IMR-90 (cell line): ENCODE results near the gene MAST3. TPM values are rescaled to one million over a fixed set of nuclear protein-coding genes. Genes with fewer than 3 reads are reported as not detected.

Experiments used
- ATAC-seq: fragments of 200-7000 bp; cut with Tn5 transposase; 2 replicates; pipeline ENCODE4 v1.9.1; 2020; ENCODE audit warnings: low read depth, mild to moderate bottlenecking, moderate library complexity
- BruUV-seq: library from RNA; stranded (reverse); fragments of 400-500 nt; replicated peaks from 2 replicates; lab custom pipeline; 2021; lab: Mats Ljungman, UMichigan
- CTCF ChIA-PET: fragments of 300-600 bp; formaldehyde crosslinking; extraction: SDS; loops from one replicate; lab custom pipeline; 2021; ENCODE audit warnings: antibody characterized with exemption; lab: Yijun Ruan, JAX
- POLR2A ChIA-PET: fragments of 300-600 bp; sonication (Branson Sonifier 250); formaldehyde crosslinking; loops from one replicate; lab custom pipeline; 2022; ENCODE audit warnings: antibody characterized with exemption; ENCODE audit not compliant: unreplicated experiment; lab: Charles Lee
- DNase-seq: peaks from one replicate; pipeline ENCODE4 v3.0.0; 2013
- H2AFZ ChIP-seq: replicated peaks from 2 replicates; pipeline ENCODE3; 2013; ENCODE audit warnings: low read length, mild to moderate bottlenecking; ENCODE audit not compliant: poor library complexity
- H2AK5ac ChIP-seq: 2 replicates; pipeline ENCODE4 v1.6.1; 2013; ENCODE audit warnings: low read depth, low read length, inconsistent platforms
- H2AK9ac ChIP-seq: replicated peaks from 2 replicates; pipeline ENCODE3; 2013; ENCODE audit warnings: mild to moderate bottlenecking, low read depth, low read length, moderate library complexity; ENCODE audit not compliant: poor library complexity
- H2BK120ac ChIP-seq: 2 replicates; pipeline ENCODE4 v1.6.1; 2013; ENCODE audit warnings: low read depth, low read length, inconsistent platforms
- H2BK15ac ChIP-seq: 3 replicates; pipeline ENCODE4 v1.6.1; 2013; ENCODE audit warnings: low read depth, low read length, inconsistent platforms
- H2BK20ac ChIP-seq: 2 replicates; pipeline ENCODE4 v1.6.1; 2013; ENCODE audit warnings: low read depth, mild to moderate bottlenecking, inconsistent platforms, low read length, moderate library complexity
- H2BK5ac ChIP-seq: 2 replicates; pipeline ENCODE4 v1.6.1; 2013; ENCODE audit warnings: mild to moderate bottlenecking, low read depth, low read length, inconsistent platforms; ENCODE audit not compliant: poor library complexity, severe bottlenecking
- H3K14ac ChIP-seq: replicated peaks from 2 replicates; pipeline ENCODE4 v1.6.1; 2013; ENCODE audit warnings: low read depth, low read length, inconsistent platforms
- H3K18ac ChIP-seq: 2 replicates; pipeline ENCODE4 v1.6.1; 2013; ENCODE audit warnings: low read depth, low read length, control low read depth
- H3K23ac ChIP-seq: 2 replicates; pipeline ENCODE4 v1.6.1; 2013; ENCODE audit warnings: low read depth, low read length, inconsistent platforms
- H3K27ac ChIP-seq: 2 replicates; pipeline ENCODE4 v1.5.1; 2013; ENCODE audit warnings: mild to moderate bottlenecking, control low read depth, low read length; ENCODE audit not compliant: insufficient read depth
- H3K27me3 ChIP-seq: 2 replicates; pipeline ENCODE4 v1.6.1; 2013; ENCODE audit warnings: low read length; ENCODE audit not compliant: control insufficient read depth, insufficient read depth
- H3K36me3 ChIP-seq: 2 replicates; pipeline ENCODE4 v1.6.1; 2013; ENCODE audit warnings: low read length, mixed read lengths; ENCODE audit not compliant: control insufficient read depth, insufficient read depth
- H3K4ac ChIP-seq: 2 replicates; pipeline ENCODE4 v1.6.1; 2013; ENCODE audit warnings: low read depth, low read length, inconsistent platforms
- H3K4me1 ChIP-seq: 2 replicates; pipeline ENCODE4 v1.6.1; 2013; ENCODE audit warnings: low read length, mixed read lengths; ENCODE audit not compliant: control insufficient read depth, insufficient read depth
- H3K4me2 ChIP-seq: 2 replicates; pipeline ENCODE4 v1.6.1; 2013; ENCODE audit warnings: low read depth, mild to moderate bottlenecking, control low read depth, low read length, moderate library complexity
- H3K4me3 ChIP-seq: 2 replicates; pipeline ENCODE4 v1.5.1; 2013; ENCODE audit warnings: low read depth, mild to moderate bottlenecking, control low read depth, low read length, moderate library complexity; ENCODE audit not compliant: insufficient read depth
- H3K56ac ChIP-seq: 2 replicates; pipeline ENCODE4 v1.6.1; 2013; ENCODE audit warnings: low read length, inconsistent platforms; ENCODE audit not compliant: insufficient read depth; ENCODE audit errors: extremely low read depth
- H3K79me1 ChIP-seq, 2 experiments: 2 replicates each; pipeline ENCODE4 v1.6.1; 2013; ENCODE audit warnings: low read length in 2 of 2, inconsistent platforms in 1 of 2, low read depth in 1 of 2
- H3K9ac ChIP-seq: 2 replicates; pipeline ENCODE4 v1.6.1; 2013; ENCODE audit warnings: low read depth, low read length, control low read depth
- H3K9me1 ChIP-seq: 2 replicates; pipeline ENCODE4 v1.6.1; 2013; ENCODE audit warnings: low read length, inconsistent platforms; ENCODE audit not compliant: insufficient read depth
- H3K9me3 ChIP-seq: 2 replicates; pipeline ENCODE4 v1.6.1; 2013; ENCODE audit warnings: low read length; ENCODE audit not compliant: control insufficient read depth, insufficient read depth
- H4K20me1 ChIP-seq: 2 replicates; pipeline ENCODE4 v1.6.1; 2013; ENCODE audit warnings: low read length, inconsistent platforms; ENCODE audit not compliant: insufficient read depth
- H4K5ac ChIP-seq: 2 replicates; pipeline ENCODE4 v1.6.1; 2013; ENCODE audit warnings: mild to moderate bottlenecking, low read depth, low read length, control low read depth
- H4K8ac ChIP-seq, 2 experiments: 2 replicates each; pipeline ENCODE4 v1.6.1; 2013; ENCODE audit warnings: low read depth in 2 of 2, low read length in 2 of 2, control low read depth in 1 of 2, inconsistent platforms in 1 of 2
- H4K91ac ChIP-seq: 2 replicates; pipeline ENCODE4 v1.6.1; 2013; ENCODE audit warnings: low read depth, low read length, inconsistent platforms; ENCODE audit not compliant: insufficient read depth
- MAFK ChIP-seq: IDR thresholded peaks from 2 replicates; pipeline ENCODE4 v1.6.1; 2012; ENCODE audit warnings: low read depth, low read length, improper control_type of control experiment
- MXI1 ChIP-seq: IDR thresholded peaks from 2 replicates; pipeline ENCODE4 v1.6.1; 2012; ENCODE audit warnings: low read depth, mild to moderate bottlenecking, low read length, moderate library complexity, borderline replicate concordance
- RAD21 ChIP-seq: IDR thresholded peaks from 2 replicates; pipeline ENCODE4 v1.6.1; 2012; ENCODE audit warnings: low read length, improper control_type of control experiment
- RFX5 ChIP-seq: IDR thresholded peaks from 2 replicates; pipeline ENCODE4 v1.8.0; 2012; ENCODE audit warnings: low read depth, mild to moderate bottlenecking, low read length, moderate library complexity
- WGBS, 2 experiments: methylation state at CpG; one replicate each; pipeline versions ENCODE4 v1.1.5 to v1.1.7; 2013; ENCODE audit warnings: missing lambda C conversion rate in 2 of 2; ENCODE audit not compliant: insufficient read length in 1 of 2; ENCODE audit errors: extremely low coverage in 2 of 2; 5-methylcytosine and 5-hydroxymethylcytosine counted together
- dilution Hi-C: fragments of 300-500 bp; cut with HindIII; formaldehyde crosslinking; loops from one replicate; pipeline ENCODE4 v1.14.3; 2018; ENCODE audit warnings: low sequenced_read_pairs; ENCODE audit not compliant: unreplicated experiment
- in situ Hi-C: fragments of 300-500 bp; cut with MboI; formaldehyde crosslinking; loops from 3 replicates; pipeline ENCODE4 v1.14.3; 2019; ENCODE audit warnings: low sequenced_read_pairs, inconsistent platforms, mixed read lengths
- intact Hi-C: fragments of 100-400 bp; cut with micrococcal nuclease; formaldehyde crosslinking; loops from 2 replicates; pipeline ENCODE4 v1.10.0; 2022
- polyA plus RNA-seq, 3 experiments: library from polyadenylated mRNA; depleted of rRNA; stranded (reverse); fragments of >200 nt; gene quantifications; 2 replicates each; pipeline ENCODE4 v1.2.3, GENCODE V29; 2012; ENCODE audit warnings: low replicate concordance in 1 of 3
- total RNA-seq: library from RNA; depleted of rRNA; stranded (reverse); fragments of >200 nt; gene quantifications from 2 replicates; pipeline ENCODE4 v1.2.3, GENCODE V29; 2012

Gene MAST3
- total and polyA plus RNA-seq, 2 of the 4 experiments (the other 2 are of a cell fraction), result 1.3 to 4.3 TPM

GRCh38 chr19:18135712-18136584 is 38.4 kb downstream of the MAST3 start:
- Histone ChIP-seq H3K9me1 (no peaks in the 10 kb centered on the region; the same call in 1 of the 2 replicates), H3K4me2 (no peak overlapping the region), H4K20me1 (no peaks in the 10 kb centered on the region), H3K4me1 (no peaks in the 10 kb centered on the region), H3K4ac (no peak overlapping the region), H3K9ac (no peak overlapping the region), H3K18ac (no peak overlapping the region), H3K79me1 (no peaks in the 10 kb centered on the region), H2BK20ac (no peak overlapping the region), H2AFZ (no peak overlapping the region), H3K23ac (no peak overlapping the region), H3K27ac (no peak overlapping the region), H3K9me3 (no peaks in the 10 kb centered on the region), H3K36me3 (peaks cover 41% of the 10 kb centered on the region), H3K56ac (no peak overlapping the region), H2BK5ac (no peak overlapping the region), H2BK15ac (no peak overlapping the region), H3K4me3 (no peak overlapping the region), H4K91ac (no peak overlapping the region), H2AK5ac (no peak overlapping the region), H2AK9ac (no peak overlapping the region), H3K27me3 (no peaks in the 10 kb centered on the region), H4K8ac (no peak overlapping the region), H3K14ac (no peak overlapping the region), H2BK120ac (no peak overlapping the region), H4K5ac (no peak overlapping the region)
- 88% methylated on average over 4 of the region's 18 CpGs; no CpG with 5 or more reads in 1 of the 2 experiments for WGBS, 2 experiments
- intact Hi-C loops (no loop called here), dilution Hi-C loops (no loop called here), in situ Hi-C loops (no loop called here)
- no TSS peak for BruUV-seq
- ChIA-PET POLR2A (no interaction called here), CTCF (no interaction called here)
- TF ChIP-seq MAFK (no peak), RAD21 (no peak), MXI1 (no peak), RFX5 (no peak)
- DNase-seq (no peak), ATAC-seq (no peak)
